ENCODE data around the gene CLTC.

GRCh38 chr17:59638553-59638952, 18.9 kb downstream of the CLTC start:
- TF ChIP-seq EZH2 (IDR thresholded peaks at IDR 0.05; ENCODE audit: insufficient read depth, poor library complexity, severe bottlenecking) (no peak), EZH2phosphoT487 (IDR thresholded peaks at IDR 0.05; ENCODE audit: insufficient read depth, low read depth) (no peak)

All from GM23248 (cell line).